GM12801 (cell line): ENCODE results near the gene CASK.

Experiments
- CTCF ChIP-seq: IDR thresholded peaks from one replicate; pipeline ENCODE4 v1.5.1; 2011; ENCODE audit warnings: control low read depth; ENCODE audit not compliant: insufficient read length; ENCODE audit errors: extremely low read depth

CASK gene

GRCh38 chrX:41887691-41888090, 35.7 kb downstream of the CASK start:
- TF ChIP-seq CTCF = no peak

- TF ChIP-seq CTCF = no peak
These were observed 37.6 kb downstream of the CASK start for GRCh38 chrX:41885724-41886123.

- TF ChIP-seq CTCF = no peak
These were observed 42.2 kb downstream of the CASK start for GRCh38 chrX:41881166-41881565.

- TF ChIP-seq CTCF = no peak
These were observed 46.2 kb downstream of the CASK start for GRCh38 chrX:41877167-41877566.

GRCh38 chrX:41875142-41875541, 48.2 kb downstream of the CASK start:
- no peak for TF ChIP-seq CTCF

GRCh38 chrX:41870719-41871151, 52.6 kb downstream of the CASK start:
- no peak for TF ChIP-seq CTCF

- no peak for TF ChIP-seq CTCF
These were observed 54.9 kb downstream of the CASK start for GRCh38 chrX:41868392-41868977.
